ENCODE results near the gene NUP43.

GRCh38 chr6:149725785-149726184 lies 20.5 kb downstream of the NUP43 start:
- TF ChIP-seq CTCF (IDR thresholded peaks at IDR 0.05; ENCODE audit: low read depth, low read length): no peak
- TF ChIP-seq POLR2A (IDR thresholded peaks at IDR 0.05; ENCODE audit: extremely low read depth, insufficient read length): no peak
- no peak for TF ChIP-seq MAX (IDR thresholded peaks at IDR 0.05; ENCODE audit: low read depth, low read length)

All from NB4 (cell line).